ENCODE measurements around the gene KRIT1.

- no peak for TF ChIP-seq CTCF (conservative IDR thresholded peaks at IDR 0.05; ENCODE audit: low read depth, low read length)
- TF ChIP-seq EZH2 (IDR thresholded peaks at IDR 0.05; ENCODE audit: low read length, unreplicated experiment) = no peak
- TF ChIP-seq EZH2phosphoT487 (IDR thresholded peaks at IDR 0.05; ENCODE audit: borderline replicate concordance, low read length) = no peak
Observed at GRCh38 chr7:92244808-92245486, 767 bp downstream of the KRIT1 start.

Measured in PC-3 (cell line).